G401 (cell line): ENCODE results near the gene UBQLN4. TPM values are rescaled to one million over a fixed set of nuclear protein-coding genes. Genes with fewer than 3 reads are reported as not detected.
"Not testable (repeated sequence)": the region's sequence is repeated elsewhere in the genome, so short reads cannot be mapped to it uniquely, and the experiment has no call there.

ENCODE experiments used
- DNase-seq: peaks from one replicate; pipeline ENCODE4 v3.0.0-alpha.2; 2015; ENCODE audit warnings: low spot score
- in situ Hi-C: cut with HindIII; loops from 2 replicates; pipeline ENCODE4 v1.10.0; 2016; ENCODE audit warnings: low sequenced_read_pairs, mixed read lengths
- total RNA-seq: library from RNA; depleted of rRNA; stranded (reverse); fragments of >200 nt; shearing (Covaris generic); gene quantifications from 2 replicates; pipeline ENCODE4 v1.2.3, GENCODE V29; 2014

UBQLN4 gene
- total RNA-seq, 1 experiment from 2014 or later, result 29.5 TPM

DNA sequence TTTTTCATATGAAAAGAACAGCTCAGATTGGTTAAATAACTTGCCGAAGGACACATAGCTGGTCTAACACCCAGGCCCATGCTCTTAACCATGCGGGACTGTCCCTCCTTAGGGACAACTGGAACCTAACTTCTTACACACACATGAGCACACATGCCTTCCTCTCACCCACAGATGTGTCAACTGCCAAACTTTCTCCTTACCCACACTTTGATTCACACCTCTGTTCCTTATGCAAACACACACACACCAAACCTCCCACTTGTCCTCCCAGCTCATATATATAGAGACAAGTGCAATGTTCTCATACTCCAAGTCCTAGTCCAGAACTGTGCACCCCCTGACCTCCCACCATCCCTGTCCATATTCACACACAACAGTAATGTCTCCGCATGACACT lies 11.6 kb upstream of the UBQLN4 start:
- no peak for DNase-seq
- in situ Hi-C loops, result no loop called here

- DNase-seq, result no peak
- in situ Hi-C loops, result no loop called here
Measured at GRCh38 chr1:156064615-156065014, 11.0 kb upstream of the UBQLN4 start.

DNA sequence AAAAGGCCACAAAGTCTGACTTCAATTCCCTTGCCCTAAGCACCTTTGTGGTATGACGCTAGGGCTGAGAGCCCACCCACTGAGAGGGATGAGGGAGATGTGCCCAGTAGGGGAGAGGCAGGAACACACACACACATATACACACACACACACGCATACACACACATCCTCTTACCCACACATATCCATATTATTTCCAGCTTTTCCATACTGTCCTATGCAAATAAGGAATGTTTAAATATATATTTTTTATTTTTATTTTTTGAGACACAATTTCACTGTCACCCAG lies 10.3 kb upstream of the UBQLN4 start:
- DNase-seq, result no peak
- in situ Hi-C loops, result no loop called here

DNA sequence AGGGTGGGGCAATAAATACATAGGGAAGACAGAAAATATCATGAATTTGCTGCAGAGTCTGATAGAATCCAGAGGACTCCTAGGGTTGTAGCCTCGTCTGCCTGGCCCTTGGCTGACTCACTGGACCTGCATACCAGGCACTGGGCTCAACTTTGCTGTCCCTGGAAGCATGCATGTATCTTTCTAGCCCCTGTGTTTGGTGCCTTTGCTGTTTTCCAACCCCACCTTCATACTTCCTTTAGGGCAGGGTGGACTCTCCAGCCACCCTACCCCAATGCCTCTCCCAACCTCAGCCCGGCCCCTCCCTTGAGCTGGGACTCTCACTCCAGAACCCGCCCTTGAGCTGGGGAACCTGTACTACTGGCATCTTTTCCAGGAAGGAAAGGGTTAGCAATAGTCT lies 8.6 kb upstream of the UBQLN4 start:
- DNase-seq, result no peak
- in situ Hi-C loops, result no loop called here

GRCh38 chr1:156060937-156061636 lies 7.5 kb upstream of the UBQLN4 start, which contains the start of gene RAB25:
RAB25 (plus strand) TSS chr1:156061160; CDS start chr1:156061401, 241 bp downstream.
- DNase-seq, result no peak
- in situ Hi-C loops, result no loop called here

DNA sequence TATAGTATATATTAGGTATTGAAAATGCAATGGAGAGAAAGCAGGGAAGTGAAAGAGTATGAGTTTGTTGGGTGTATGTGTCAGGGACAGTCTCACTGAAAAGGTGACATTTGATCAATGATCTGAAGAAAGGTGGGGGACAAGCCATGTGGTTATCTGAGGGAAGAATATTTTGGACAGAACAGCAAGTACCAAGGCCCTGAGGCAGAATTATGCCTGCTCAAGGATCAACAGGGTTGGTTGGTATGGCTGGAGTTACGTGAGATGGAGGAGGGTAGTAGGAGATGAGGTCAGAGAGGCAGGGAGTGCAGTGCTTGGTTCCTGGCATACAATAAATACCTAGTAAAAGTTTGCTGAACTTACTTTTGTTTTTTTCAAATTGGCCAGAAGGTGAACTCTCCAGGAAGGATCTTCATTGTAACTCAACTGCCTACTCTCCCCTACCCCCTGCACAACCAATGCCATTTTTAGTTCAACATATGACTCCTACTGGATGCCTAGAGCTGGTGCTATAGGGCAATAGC lies 2.8 kb upstream of the UBQLN4 start:
- DNase-seq, result no peak
- in situ Hi-C loops, result no loop called here

- no peak for DNase-seq
- in situ Hi-C loops, result no loop called here
Measured at GRCh38 chr1:156055281-156056048, 1.9 kb upstream of the UBQLN4 start.

- in situ Hi-C loops, result no loop called here
- DNase-seq, result peak; percentile 98
Measured at GRCh38 chr1:156054500-156055280, 1.1 kb upstream of the UBQLN4 start, which contains the start of gene LAMTOR2. LAMTOR2 (plus strand) TSS chr1:156054782; CDS start chr1:156054890, 108 bp downstream.

- DNase-seq, result peak; percentile 57
- in situ Hi-C loops, result no loop called here
Measured at GRCh38 chr1:156052862-156053767, 483 bp downstream of the UBQLN4 start.

GRCh38 chr1:156051011-156051725 lies 2.4 kb downstream of the UBQLN4 start:
- DNase-seq, result no peak
- in situ Hi-C loops, result no loop called here

- no peak for DNase-seq
- in situ Hi-C loops, result no loop called here
Measured at GRCh38 chr1:156050376-156050775, 3.2 kb downstream of the UBQLN4 start.

DNA sequence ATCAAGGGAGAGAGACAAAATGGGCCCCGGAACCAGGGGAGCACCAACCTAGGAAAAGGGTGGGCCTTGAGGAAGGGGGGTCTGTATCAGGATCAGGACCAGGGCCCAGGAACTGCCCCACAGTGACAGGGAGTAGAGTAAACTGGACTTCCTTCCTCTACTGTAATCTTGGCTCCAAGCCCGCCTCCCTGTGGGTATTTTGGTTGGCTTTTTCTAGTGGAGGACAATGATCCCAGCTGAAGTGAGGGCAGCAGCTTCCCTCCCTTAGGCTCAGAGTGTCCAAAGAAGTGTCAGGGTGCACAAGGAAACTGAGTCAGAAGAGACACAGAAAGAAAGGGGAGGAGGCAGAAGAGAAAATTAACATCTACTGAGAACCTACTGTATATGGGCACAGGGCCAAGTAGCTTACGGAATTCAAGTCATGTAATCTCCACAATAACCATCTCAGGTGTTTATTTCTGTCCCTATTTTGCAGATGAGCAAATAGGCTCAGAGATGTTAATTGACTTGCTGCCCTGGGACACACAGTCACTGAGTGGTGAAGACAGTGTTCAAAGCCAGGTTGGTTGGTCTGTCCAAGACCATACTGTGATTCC lies 4.8 kb downstream of the UBQLN4 start:
- in situ Hi-C loops, result no loop called here
- DNase-seq, result no peak

DNA sequence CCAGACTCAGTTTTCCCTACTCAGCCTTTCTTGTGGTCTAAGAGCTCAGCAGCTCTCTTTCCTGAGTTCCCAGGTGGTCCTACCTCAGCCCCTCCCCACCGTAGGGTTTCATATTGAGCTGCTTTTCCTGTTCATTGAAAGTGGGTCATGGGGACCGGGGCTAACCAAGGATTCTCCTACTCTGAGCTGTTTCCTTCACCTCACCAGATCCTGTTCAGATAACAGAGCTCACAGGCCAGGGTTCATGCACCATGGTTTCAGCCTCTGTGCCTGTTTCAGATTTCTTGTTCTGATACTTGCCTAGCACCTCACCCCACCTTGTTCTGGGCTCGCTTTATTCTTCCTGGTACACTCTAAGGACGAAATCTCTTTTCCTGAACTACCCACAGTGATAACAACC lies 8.5 kb downstream of the UBQLN4 start:
- in situ Hi-C loops, result no loop called here
- DNase-seq, result no peak

DNA sequence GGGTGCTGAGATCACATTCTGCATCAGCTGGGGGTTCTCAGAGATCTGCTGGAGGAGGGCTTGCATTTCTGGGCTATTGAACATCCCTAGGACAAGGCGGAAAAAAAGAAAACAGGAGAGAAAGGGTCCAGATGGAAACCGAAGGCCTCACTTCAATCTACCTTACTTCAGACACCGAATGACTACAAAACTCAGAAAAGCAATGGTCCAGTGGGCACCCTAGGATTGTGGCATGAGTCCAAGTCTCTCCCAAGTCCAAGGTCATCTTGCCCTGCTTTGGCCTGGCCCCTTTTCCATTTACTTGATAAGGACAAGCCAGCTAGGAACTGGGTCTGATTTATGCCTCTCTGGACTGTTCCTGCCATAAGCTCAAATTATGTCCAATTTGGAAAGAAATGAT lies 10.8 kb downstream of the UBQLN4 start:
- DNase-seq, result no peak
- in situ Hi-C loops, result no loop called here

DNA sequence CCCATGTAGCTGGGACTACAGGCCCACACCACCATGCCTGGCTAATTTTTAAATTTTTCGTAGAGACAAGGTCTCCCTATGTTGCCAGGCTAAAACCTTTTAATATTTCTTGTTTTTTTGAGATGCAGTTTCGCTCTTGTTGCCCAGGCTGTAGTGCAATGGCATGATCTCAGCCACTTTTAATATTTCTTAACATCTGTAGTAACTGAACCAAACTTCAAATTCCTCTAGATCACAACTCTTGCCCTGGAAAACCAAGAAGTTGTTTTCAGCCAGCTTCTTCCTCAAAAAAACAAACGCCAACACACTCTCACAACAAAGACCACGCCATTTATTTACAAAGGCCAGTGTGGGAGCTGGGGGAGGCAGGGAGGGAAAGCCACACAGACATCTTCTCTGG lies 18.6 kb downstream of the UBQLN4 start:
- in situ Hi-C loops, DNase-seq: not testable (repeated sequence)

- in situ Hi-C loops, result no loop called here
Measured at GRCh38 chr1:156033011-156033410, 20.6 kb downstream of the UBQLN4 start.

GRCh38 chr1:156026588-156026987 lies 27.0 kb downstream of the UBQLN4 start:
- no peak for DNase-seq
- in situ Hi-C loops, result no loop called here

More at GRCh38 chr1:156033011-156033410, 20.6 kb downstream of the UBQLN4 start:
- no peak for DNase-seq

GRCh38 chr1:156025876-156026275 lies 27.7 kb downstream of the UBQLN4 start:
- DNase-seq, result peak; percentile 29
- in situ Hi-C loops, result no loop called here
